Renal cortex interstitium (tissue), 11 donors: ENCODE results near the gene GLUD1. TPM values are rescaled to one million over a fixed set of nuclear protein-coding genes. Genes with fewer than 3 reads are reported as not detected.
"Not testable (repeated sequence)": the region's sequence is repeated elsewhere in the genome, so short reads cannot be mapped to it uniquely, and the experiment has no call there.

ENCODE experiments used
- DNase-seq, 11 donors: peaks; one replicate each; pipeline ENCODE4 v3.0.0-alpha.2; 2013; ENCODE audit warnings: low read depth in 9 of 11, low spot score in 4 of 11; ENCODE audit errors: extremely low read depth in 1 of 11
- polyA plus RNA-seq, 3 donors: library from polyadenylated mRNA; unstranded; fragments of 120-200 nt; gene quantifications; one replicate each; pipeline ENCODE4 v1.2.1, GENCODE V29; 2013; ENCODE audit not compliant: insufficient read length in 3 of 3

Gene GLUD1
- polyA plus RNA-seq, 3 donors: 141 to 176 (median 156) TPM

DNA sequence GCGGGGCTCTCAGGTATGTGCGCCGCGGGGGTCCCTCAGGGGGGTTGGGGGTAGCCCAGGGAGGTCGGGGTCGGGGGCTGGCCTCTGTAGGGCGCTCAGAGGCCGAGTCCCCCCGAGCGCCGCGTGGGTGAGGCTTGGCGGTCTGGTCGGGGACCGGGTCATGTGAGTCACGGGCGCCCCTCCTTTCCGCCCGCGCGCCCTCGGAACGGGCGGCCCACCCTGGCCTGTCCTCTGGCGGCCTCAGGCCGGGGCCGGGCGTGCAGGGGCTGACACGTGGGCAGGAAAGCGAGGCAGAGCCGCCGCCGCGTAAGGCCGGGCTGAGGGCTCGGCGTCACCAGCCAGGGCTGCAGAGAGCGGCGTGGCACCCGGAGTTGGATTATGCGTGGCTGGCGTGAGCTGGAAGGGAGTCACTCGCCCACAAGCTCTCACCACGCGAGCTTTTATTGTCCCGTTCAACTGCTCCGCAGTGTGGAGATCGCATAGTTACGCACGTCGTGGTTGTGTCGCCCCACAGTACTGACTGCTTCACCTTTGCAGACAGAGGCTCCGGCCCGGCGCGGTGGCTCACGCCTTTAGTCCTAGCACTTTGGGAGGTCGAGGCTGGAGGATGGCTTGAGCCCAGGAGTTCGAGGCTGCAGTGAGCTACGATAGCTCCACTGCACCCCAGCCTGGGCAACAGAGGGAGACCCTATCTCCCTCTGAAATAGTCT, 748 bp upstream of the GLUD1 start:
- DNase-seq: peak in 7 of 11 donors; percentile 40 to 59 (median 53)

DNA sequence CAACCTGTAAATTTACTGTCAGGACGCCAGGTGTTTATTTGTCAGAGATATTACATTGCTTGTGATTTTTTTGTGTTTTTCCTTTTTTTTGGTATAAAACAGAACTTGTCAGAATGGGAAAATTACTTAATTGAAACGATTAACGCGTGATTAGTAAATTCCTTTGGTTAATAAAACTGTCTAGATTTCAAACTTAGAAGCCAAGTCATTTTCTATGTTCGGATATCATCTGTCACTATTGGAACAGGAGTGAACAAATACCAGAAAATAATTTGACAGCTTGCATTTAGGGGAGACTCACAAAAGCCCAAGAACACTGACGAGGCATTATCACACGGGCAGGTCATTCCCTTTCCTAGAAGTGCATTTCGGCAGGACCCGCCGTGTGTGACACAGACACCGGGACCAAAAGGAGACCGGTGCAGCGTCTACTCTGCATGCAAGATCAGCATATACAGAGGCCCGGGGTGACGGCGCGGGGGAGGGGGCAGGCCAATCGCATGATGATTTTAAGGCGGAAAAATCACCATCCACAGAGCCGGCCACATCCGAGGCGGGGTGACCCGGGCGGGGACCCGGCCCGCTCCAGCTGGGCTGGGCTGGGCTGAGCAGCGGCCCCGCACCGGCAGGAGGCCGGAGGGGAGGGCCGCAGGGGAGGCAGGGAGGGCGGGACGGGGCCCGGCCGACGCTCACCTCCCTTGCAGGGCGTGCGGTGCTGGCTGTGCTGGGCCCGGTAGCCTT, 841 bp downstream of the GLUD1 start:
- peak in 5 of 11 donors; percentile 24 to 51 (median 35) for DNase-seq

DNA sequence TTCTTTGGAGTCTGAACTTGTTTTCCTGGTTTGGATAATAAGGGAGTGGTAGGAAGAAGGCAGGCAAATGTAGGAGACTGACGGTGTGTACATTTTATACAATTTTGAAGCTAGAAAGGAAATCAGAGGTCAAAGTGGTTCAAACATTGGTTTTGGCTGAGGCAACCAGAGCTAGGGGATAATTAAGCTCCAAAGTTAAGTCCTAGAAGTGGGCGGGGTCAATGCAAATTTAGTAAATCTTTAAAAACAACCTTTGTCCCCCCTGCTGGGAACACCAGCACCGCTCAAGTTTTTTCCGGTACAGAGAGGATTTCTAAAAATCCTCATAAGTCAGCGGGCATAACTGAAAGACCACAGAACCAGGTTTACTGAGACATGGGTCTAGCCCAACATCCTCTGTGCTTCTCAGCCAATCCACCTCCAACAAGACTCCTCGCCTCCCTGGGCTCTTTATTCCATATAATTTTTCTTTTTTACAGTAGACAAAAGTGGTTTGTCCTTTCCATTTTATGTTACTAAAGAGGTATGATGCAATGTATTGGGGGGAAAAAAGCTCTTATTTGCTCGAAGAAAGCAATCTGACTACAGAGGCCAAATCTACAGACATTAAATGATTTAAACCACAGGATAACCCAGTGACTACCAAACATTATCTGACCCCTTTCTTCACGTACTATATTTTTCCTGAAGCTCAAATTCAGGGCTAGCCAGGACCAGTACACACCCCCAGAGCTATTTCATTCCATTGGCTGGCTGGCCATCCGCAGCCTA, 1.6 kb downstream of the GLUD1 start:
- DNase-seq: peak in 3 of 11 donors; percentile 18 to 61 (median 30)

DNA sequence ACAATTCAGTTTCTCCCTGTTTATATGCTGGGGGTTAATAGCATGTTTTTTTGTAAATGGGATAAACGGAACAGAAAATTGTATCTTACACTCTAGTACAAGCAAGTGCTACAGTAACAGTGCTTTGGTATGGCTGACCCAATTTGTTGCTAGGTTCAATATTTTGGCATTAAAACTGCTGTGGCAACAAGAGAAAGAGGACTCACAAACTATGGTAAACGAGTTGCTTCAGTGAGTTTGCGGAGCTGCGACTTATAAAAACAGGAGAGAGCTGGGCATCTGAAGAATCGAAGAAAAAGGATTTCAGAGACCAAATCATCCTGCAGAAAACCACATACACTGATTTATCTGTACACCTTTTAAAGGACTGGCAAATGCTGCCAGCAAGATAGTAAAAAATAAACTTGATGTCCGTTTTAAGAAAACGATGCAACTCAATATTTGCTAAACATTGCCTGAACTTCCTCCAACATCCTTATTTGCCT, 2.2 kb downstream of the GLUD1 start:
- DNase-seq: peak in 2 of 11 donors; percentile 17 to 27

DNA sequence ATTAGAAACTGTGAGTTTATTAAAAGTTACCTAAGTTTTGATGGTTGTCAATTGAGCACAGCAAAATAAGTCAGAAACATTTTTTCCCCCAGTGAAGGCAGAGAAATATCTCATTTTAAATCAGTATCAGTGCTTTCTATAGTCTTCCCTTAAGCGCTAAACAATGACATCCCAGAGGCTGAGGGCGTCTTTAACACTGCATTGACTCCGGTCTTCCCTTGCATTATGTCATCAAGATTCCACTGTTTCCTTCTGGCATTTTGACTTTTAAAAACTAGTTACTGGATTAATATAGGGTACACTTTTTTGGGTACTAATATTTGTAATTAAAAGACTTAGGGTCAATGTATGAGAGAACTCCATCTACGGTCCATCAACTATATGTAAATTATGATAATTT, 3.9 kb downstream of the GLUD1 start:
- no peak for DNase-seq

DNA sequence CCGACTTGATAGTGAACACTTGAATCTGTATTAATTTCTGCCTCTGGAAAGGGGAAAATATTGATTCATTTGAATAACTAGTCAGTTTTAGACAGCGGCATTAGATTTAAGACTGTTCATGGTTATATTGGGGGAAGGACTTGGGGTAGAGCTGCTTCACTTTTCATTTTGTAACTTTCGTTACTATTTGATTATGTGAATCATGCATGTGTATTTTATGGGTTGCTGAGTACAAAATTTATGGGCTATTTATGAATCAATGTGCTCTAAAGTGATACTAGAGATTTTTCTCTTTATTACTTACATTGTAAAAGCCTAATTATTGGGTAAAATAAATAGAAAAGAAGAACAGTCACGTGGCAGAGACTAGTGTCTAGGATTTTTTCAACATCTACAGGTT, 4.9 kb downstream of the GLUD1 start:
- no peak for DNase-seq

DNA sequence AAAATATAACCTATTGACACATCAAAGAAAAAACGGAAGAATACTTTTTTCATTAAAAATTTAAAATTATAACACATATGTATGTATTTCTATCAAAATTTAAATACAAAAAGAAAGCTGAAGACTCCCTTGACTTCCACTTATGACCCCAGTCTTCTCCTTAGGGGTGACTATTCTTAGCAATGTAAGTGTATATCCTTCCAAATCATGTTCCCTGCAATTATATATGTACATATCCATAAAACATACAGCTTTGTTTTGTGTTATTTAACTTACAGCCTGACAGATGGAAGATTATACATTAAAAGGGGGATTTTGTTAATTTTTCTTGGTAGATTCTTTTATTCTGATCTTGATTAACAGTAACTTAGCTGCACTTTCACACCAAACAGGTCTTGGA, 9.1 kb downstream of the GLUD1 start:
- no peak for DNase-seq

DNA sequence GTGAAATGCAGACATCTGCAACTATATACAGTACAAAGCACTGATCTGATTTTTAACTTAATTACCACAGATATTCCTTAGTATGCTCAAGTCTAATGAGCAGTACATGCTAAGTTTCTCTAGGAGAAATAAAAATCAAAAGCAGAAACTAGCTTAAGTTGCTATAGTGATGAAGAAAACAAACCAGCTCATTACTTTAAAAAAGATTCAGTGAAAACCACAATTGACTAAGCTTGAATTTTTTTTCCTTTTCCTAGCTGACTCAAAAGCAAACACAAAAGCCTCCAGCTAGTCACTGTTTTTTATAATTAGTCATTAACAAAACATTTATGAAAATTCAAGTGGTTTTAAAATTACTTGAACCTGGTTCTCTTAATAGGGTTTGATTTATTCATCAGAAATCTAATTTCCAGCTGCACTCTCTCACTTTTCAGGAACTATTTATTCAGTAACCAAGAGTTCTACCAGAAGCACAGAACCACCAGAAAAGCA, 10.3 kb downstream of the GLUD1 start:
- peak in 1 of 11 donors; percentile 20 for DNase-seq

DNA sequence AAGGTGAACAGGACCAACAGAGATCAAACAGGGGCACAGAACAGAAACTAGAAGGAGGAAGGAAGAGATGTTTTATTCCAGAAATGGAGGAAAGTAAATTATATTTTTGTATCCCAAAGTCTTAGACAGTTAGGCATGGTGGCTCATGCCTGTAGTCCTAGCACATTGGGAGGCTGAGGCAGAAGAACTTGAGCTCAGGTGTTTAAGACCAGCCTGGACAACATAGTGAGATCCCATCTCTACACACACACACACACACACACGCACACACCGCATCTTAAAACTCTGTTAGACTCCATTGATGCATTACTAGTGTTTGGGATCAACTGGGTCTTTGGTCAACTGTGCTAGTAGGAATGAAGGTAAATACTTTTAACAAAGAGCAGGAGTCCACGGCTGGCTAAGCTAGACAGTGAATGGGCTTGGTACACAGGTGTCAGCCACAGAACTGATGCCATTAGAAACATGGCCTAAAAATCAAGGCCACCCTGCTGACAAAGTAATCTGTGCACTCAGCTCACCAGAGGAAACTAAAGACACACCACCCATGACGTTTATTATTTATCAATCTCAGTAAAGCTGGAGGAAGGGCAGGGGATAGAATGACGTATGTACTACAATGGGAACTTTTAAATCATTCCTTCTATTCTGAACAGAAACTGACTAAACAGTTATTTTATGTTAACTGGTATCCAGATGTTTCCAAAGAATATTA, 10.9 kb downstream of the GLUD1 start:
- not testable (repeated sequence) for DNase-seq

DNA sequence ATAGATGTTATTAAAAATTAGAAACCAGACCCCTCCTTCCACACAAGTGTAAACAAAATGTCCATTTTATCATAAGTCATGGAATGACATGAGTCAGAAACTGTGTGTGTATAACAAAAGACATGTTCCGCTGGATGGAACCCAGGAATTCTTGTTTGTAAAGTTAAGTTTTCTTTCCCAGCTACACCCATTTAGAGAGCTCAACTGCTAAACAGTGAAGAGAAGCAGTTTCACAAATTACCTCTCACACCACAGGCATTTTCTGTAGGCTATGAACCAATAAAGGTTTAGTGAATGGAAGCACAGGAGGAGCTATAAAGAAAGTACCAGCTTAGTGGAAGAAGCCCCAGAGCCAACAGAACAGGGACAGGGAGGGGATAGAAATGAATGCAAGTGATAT, 12.4 kb downstream of the GLUD1 start:
- DNase-seq: not testable (repeated sequence)

DNA sequence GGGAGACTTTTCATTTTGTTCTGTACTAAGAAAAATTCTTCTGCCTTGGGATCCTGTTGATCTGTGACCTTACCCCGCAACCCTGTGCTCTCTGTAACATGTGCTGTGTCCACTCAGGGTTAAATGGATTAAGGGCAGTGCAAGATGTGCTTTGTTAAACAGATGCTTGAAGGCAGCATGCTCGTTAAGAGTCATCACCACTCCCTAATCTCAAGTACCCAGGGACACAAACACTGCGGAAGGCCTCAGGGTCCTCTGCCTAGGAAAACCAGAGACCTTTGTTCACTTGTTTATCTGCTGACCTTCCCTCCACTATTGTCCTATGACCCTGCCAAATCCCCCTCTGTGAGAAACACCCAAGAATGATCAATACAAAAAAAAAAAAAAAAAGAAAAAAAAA, 13.1 kb downstream of the GLUD1 start:
- not testable (repeated sequence) for DNase-seq

DNA sequence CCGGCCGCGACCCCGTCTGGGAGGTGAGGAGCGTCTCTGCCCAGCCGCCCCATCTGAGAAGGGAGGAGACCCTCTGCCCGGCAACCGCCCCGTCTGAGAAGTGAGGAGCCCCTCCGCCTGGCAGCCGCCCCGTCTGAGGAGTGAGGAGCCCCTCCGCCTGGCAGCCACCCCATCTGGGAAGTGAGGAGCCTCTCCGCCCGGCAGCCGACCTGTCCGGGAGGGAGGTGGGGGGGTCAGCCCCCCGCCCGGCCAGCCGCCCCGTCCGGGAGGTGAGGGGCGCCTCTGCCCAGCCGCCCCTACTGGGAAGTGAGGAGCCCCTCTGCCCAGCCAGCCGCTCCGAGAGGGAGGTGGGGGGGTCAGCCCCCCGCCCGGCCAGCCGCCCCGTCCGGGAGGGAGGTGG, 14.0 kb downstream of the GLUD1 start:
- DNase-seq: not testable (repeated sequence)

DNA sequence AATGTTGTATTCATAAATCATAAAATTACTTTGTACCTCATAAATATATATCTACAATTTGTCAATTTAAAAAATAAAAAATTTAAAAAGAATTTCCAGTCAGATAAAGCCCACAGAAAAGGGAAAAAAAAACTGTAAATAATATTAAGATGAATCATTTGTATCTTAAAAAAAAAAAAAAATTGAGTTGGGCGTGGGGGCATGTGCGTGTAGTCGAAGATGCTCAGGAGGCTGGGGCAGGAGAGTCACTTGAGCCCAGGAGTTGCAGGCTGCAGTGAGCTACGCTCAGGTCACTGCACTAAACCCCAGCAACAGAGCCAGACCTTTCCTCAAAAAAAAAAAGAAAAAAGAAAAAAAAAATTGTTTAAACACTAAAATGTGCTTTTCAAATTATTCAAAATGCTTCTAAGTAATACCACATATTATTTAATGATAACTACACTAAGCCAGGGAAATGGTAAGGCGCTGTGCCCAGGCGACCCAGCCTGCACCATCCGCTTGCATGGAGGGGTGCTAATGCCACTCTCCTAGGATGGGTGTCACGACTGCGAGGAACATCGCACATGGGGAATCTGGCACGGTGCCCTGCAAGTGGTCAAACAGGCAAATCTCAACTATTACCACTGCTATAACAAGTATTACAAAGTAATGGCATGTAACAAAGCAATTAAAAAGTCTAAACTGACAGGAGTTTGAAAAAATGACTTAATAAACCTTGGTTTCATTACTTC, 15.4 kb downstream of the GLUD1 start:
- no peak for DNase-seq

DNA sequence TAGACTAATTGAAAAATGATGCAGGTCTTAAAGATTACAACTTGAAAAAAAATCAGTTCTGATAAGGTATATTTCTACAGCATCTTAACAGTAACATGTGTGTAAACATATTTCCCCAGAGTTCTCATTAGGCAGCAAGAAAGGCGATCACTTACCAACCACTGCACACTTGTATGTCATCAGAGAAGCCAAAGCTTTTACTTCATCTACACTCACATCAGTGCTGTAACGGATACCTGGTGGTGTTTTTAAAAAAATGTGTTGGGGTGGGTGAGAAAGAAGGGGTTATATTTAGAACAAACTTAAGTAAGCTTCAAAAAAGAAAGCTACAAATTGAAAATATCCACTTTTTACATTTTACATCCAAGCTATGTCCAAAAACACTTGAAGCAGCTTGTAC, 18.2 kb downstream of the GLUD1 start:
- DNase-seq: not testable (repeated sequence)

DNA sequence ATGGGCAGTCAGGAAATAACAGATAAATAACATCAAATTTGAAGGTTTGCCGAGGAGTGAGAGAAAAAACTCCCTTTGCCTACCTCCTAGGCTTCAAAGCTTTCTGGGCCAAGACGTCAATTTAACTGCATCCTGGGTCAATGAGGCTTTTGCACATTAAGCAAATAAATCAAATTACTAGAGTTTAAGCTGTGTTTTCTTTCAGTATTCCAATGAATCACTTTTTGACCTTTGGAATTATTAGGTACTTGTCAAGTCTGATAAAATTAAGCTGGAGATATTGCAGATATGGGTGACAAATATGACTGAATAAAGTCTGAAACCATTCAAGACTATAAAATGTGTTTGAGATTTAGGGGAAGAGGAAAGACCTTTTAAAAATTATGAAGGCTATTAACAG, 22.2 kb downstream of the GLUD1 start:
- DNase-seq: no peak

DNA sequence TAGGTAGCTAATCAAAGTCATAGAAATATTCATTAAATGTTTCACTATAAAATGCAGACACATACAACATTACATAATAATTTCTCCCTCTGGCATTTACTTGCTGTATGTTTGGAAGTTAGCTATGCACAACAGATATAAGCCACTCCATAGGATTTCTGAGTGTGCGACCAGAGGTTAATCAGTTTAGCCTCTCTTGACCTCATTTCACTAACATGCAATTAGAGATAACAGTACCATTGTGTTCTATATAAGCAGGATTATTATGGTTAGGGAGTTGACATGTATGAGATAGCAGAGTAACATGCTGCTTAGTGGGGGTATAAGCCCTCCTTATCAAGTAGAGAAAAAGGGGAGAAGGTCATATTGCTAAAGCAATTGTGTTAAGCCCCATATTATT, 26.4 kb downstream of the GLUD1 start:
- no peak for DNase-seq

DNA sequence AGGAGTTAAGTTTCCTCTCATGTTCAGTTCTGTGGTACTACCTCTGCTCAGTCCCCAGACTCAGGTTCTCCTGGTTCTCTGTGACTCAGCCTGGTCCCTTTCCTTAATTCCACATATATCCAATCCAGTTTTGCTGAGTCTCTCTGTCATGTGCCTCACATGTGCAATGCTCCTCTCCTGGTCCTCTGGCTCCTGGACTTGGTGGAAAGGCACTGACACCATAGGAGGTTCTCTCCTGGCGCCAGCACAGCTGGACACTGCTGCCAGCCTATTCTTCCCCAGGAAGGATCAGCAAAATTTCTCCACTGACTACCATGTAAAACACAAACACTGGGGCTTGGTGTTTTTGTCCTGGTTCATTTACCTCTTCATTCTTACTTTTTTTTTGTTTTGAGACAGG, 27.8 kb downstream of the GLUD1 start:
- no peak for DNase-seq

DNA sequence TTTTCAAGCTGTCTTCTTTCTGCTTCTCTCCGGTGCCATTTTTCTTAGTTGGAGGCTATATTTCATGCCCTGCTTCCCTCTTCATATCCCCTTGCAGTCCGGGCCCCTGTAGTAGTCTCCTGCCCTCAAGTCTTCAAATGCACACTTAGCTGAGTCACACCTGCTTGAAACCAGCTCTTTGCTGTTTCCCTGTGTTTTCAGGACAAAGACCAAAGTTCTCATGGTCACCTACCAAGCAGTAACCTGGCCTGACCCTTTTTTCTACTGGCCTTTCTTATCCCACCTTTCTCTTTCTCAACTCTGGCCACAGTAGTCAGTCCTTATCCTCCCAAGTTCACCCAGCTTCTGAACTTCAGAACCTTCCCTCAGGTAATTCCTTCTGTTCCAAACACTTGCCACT, 28.5 kb downstream of the GLUD1 start:
- DNase-seq: no peak
